Psoas muscle (tissue), 8 donors: ENCODE measurements around the gene BAIAP2. TPM values are rescaled to one million over a fixed set of nuclear protein-coding genes. Genes with fewer than 3 reads are reported as not detected.

Source experiments
- ATAC-seq, 4 donors: fragments of 200-7000 bp; cut with Tn5 transposase; one replicate each; pipeline ENCODE4 v1.9.1; 2020; ENCODE audit warnings: moderate library complexity in 3 of 4, mild to moderate bottlenecking in 2 of 4
- DNase-seq, 2 donors: peaks; one replicate each; pipeline ENCODE4 v3.0.0-alpha.2; 2020
- H3K27ac ChIP-seq: fragments of 200-600 bp; one replicate; pipeline ENCODE4 v1.8.0; 2022
- H3K27me3 ChIP-seq, 3 donors: fragments of 200-600 bp in 1 of 3; one replicate each; pipeline versions ENCODE4 v1.6.1 to v1.8.0; 2013 to 2022; ENCODE audit warnings: low read length in 2 of 3, mild to moderate bottlenecking in 2 of 3, moderate library complexity in 1 of 3; ENCODE audit not compliant: insufficient read depth in 3 of 3
- H3K36me3 ChIP-seq, 2 donors: fragments of 200-600 bp in 1 of 2; one replicate each; pipeline versions ENCODE4 v1.6.1 to v1.8.0; 2013 to 2022; ENCODE audit warnings: low read depth in 1 of 2, mild to moderate bottlenecking in 1 of 2, moderate library complexity in 1 of 2; ENCODE audit not compliant: insufficient read depth in 1 of 2
- H3K4me1 ChIP-seq: fragments of 200-600 bp; one replicate; pipeline ENCODE4 v1.8.0; 2022
- H3K4me3 ChIP-seq: fragments of 200-600 bp; one replicate; pipeline ENCODE4 v1.8.0; 2022; ENCODE audit warnings: mild to moderate bottlenecking
- H3K9me3 ChIP-seq: fragments of 200-600 bp; one replicate; pipeline ENCODE4 v1.8.0; 2022
- WGBS, 3 donors: extraction: QIAGEN DNeasy Blood & Tissue Kit; methylation state at CpG; one replicate each; pipeline versions ENCODE4 v1.1.6 to v1.1.7; 2013; 5-methylcytosine and 5-hydroxymethylcytosine counted together
- intact Hi-C, 2 donors: fragments of 100-400 bp; cut with DNase I; formaldehyde crosslinking; loops; one replicate each; pipeline versions ENCODE4 v1.11.0 to v1.14.2; 2022
- long read RNA-seq, 2 donors: library from polyadenylated mRNA; unstranded; transcript quantifications; one replicate each; pipeline ENCODE4 v2.0.0, GENCODE V29; 2021
- polyA plus RNA-seq, 3 donors: library from polyadenylated mRNA; stranded (reverse); fragments of 200-250 nt; gene quantifications; one replicate each; pipeline ENCODE4 v1.2.3, GENCODE V29; 2013
- total RNA-seq, 4 donors: library from RNA; stranded (reverse); fragmentation: NEBNext Ultra II Directional in 2 of 4; extraction: Animal tissue kit (Norgen Biotek cat#: 25700) in 2 of 4; gene quantifications; one replicate each; pipeline versions ENCODE4 v1.2.1 to v1.2.4, GENCODE V29; 2021 to 2023
- TF ChIP-seq, protein P1 (sequence below): fragments of 200-600 bp; IDR thresholded peaks from one replicate; pipeline ENCODE4 v1.8.0; 2022; ENCODE audit warnings: antibody characterized with exemption
- donor health status: healthy with polysubstance abuse.
- donor health status: DM: no; HTN: no; CAD: no; lungs with moderate emphysema.
- donor health status: Bipolar disorder and iron deficiency.
- donor health status: healthy.
- donor health status: DM: yes; HTN: yes; CAD: no.
- donor health status: DM: no; HTN: no; CAD: no.
- donor health status: DM: no; HTN: no; CAD: no.
- donor health status: DM: yes; HTN: yes; CAD: no.

BAIAP2 gene, protein sequence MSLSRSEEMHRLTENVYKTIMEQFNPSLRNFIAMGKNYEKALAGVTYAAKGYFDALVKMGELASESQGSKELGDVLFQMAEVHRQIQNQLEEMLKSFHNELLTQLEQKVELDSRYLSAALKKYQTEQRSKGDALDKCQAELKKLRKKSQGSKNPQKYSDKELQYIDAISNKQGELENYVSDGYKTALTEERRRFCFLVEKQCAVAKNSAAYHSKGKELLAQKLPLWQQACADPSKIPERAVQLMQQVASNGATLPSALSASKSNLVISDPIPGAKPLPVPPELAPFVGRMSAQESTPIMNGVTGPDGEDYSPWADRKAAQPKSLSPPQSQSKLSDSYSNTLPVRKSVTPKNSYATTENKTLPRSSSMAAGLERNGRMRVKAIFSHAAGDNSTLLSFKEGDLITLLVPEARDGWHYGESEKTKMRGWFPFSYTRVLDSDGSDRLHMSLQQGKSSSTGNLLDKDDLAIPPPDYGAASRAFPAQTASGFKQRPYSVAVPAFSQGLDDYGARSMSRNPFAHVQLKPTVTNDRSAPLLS
- 10 to 100 TPM in 2 of 4 donors, 1 to 10 TPM in 2; 4.7 to 28.9 (median 10.0) TPM for total RNA-seq
- polyA plus RNA-seq, result 10 to 100 TPM in 1 of 3 donors, 1 to 10 TPM in 2; 3.9 to 13.5 (median 6.5) TPM
- long read RNA-seq, donor 1, partial matches to known transcripts, result 0 of 1 reads
- long read RNA-seq, donor 1, other reads (novel, unspliced or antisense), result 0 of 1 reads
- long read RNA-seq, donor 2, partial matches to known transcripts, result 13 of 24 reads
- long read RNA-seq, donor 2, other reads (novel, unspliced or antisense), result 6 of 24 reads

- Histone ChIP-seq H3K4me3 (peak within 1 kb of the TSS; percentile 70), H3K36me3 (no peaks in the 10 kb centered on the region), H3K27me3 (peaks cover 0 to 8% (median 0%) of the 10 kb centered on the region in 3 donors), H3K4me1 (peaks cover 26% of the 10 kb centered on the region), H3K9me3 (no peaks in the 10 kb centered on the region), H3K27ac (peak within 1 kb of the TSS; percentile 32)
- ATAC-seq (peak; percentile 85 to 89 (median 86)), DNase-seq (peak; percentile 97 to 99)
- TF ChIP-seq, protein P1, sequence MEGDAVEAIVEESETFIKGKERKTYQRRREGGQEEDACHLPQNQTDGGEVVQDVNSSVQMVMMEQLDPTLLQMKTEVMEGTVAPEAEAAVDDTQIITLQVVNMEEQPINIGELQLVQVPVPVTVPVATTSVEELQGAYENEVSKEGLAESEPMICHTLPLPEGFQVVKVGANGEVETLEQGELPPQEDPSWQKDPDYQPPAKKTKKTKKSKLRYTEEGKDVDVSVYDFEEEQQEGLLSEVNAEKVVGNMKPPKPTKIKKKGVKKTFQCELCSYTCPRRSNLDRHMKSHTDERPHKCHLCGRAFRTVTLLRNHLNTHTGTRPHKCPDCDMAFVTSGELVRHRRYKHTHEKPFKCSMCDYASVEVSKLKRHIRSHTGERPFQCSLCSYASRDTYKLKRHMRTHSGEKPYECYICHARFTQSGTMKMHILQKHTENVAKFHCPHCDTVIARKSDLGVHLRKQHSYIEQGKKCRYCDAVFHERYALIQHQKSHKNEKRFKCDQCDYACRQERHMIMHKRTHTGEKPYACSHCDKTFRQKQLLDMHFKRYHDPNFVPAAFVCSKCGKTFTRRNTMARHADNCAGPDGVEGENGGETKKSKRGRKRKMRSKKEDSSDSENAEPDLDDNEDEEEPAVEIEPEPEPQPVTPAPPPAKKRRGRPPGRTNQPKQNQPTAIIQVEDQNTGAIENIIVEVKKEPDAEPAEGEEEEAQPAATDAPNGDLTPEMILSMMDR, result no peak
- 0 to 1% (median 1%) methylated on average over 33 to 89 of the region's 92 CpGs for WGBS, 3 donors
- intact Hi-C loops, result loop anchor here (5.0 kb wide), 1 partner anchor 47 kb away; no protein-coding TSS in a partner anchor
Measured at GRCh38 chr17:81034779-81035520, at the start of gene BAIAP2. Gene BAIAP2 (plus strand): TSS chr17:81035151. CDS start chr17:81035255, 104 bp downstream.

DNA sequence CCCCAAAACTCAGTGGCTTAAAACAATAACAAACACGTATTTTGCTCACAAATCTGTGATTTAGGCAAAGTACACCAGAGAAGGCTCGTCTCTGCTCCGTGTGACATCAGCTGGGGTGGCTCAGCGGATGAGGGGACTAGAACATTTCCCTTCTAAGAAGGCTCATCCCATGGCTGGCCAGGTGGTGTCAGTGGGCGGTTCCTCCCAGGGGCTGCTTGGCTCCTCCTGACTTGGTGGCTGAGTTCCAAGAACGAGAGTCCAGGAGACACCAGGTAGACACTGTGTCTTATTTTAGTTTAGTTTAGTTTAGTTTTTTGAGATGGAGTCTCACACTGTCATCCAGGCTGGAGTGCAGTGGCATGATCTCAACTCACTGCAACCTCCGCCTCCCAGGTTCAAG lies 48.9 kb upstream of the BAIAP2 start:
- TF ChIP-seq, protein P1, result no peak
- Histone ChIP-seq H3K27me3 (peaks cover 0 to 3% (median 0%) of the 10 kb centered on the region in 3 donors), H3K27ac (no peak overlapping the region), H3K4me1 (peaks cover 8% of the 10 kb centered on the region), H3K4me3 (no peak overlapping the region), H3K36me3 (no peaks in the 10 kb centered on the region), H3K9me3 (no peaks in the 10 kb centered on the region)
- intact Hi-C loops, result no loop called here
- WGBS, 3 donors, result 87 to 92% (median 89%) methylated on average over 7 of the region's 7 CpGs
- no peak for ATAC-seq
- DNase-seq, result no peak

GRCh38 chr17:80986816-80987475 lies 48.0 kb upstream of the BAIAP2 start:
- ATAC-seq (no peak), DNase-seq (peak in 1 of 2 donors; percentile 69)
- 45 to 59% (median 47%) methylated on average over 18 of the region's 18 CpGs for WGBS, 3 donors
- Histone ChIP-seq H3K27ac (no peak overlapping the region), H3K9me3 (no peaks in the 10 kb centered on the region), H3K36me3 (no peaks in the 10 kb centered on the region), H3K4me3 (no peak overlapping the region), H3K27me3 (no peaks in the 10 kb centered on the region), H3K4me1 (peaks cover 8% of the 10 kb centered on the region)
- TF ChIP-seq, protein P1, result no peak
- intact Hi-C loops, result no loop called here

GRCh38 chr17:80987941-80988461 lies 47.0 kb upstream of the BAIAP2 start:
- Histone ChIP-seq H3K4me1 (peaks cover 13% of the 10 kb centered on the region), H3K27me3 (no peaks in the 10 kb centered on the region), H3K27ac (peak overlapping the region; percentile 16), H3K9me3 (no peaks in the 10 kb centered on the region), H3K36me3 (no peaks in the 10 kb centered on the region), H3K4me3 (peak overlapping the region; percentile 15)
- TF ChIP-seq, protein P1, result no peak
- DNase-seq (peak in 1 of 2 donors; percentile 79), ATAC-seq (peak in 3 of 4 donors; percentile 41 to 69 (median 48))
- intact Hi-C loops, result no loop called here
- 55 to 66% (median 62%) methylated on average over 16 of the region's 16 CpGs for WGBS, 3 donors
